H1 (cell line): ENCODE measurements around the gene RSPH9. TPM values are rescaled to one million over a fixed set of nuclear protein-coding genes. Genes with fewer than 3 reads are reported as not detected.

Experiments
- CTCF ChIA-PET: fragments of 300-600 bp; sonication (Branson Sonifier 250); formaldehyde crosslinking; loops from one replicate; lab custom pipeline; 2021; ENCODE audit not compliant: partially characterized antibody; lab: Charles Lee
- POLR2A ChIA-PET: fragments of 300-600 bp; sonication (Branson Sonifier 250); formaldehyde crosslinking; loops from one replicate; lab custom pipeline; 2021; ENCODE audit warnings: inconsistent platforms; ENCODE audit not compliant: partially characterized antibody; lab: Charles Lee
- DNase-seq, 2 experiments: peaks; one replicate each; pipeline versions ENCODE4 v3.0.0 to v3.0.0-alpha.2; 2010 to 2022; ENCODE audit warnings: low spot score in 2 of 2, low read depth in 1 of 2, mixed read lengths in 1 of 2
- FAIRE-seq: peaks from 2 replicates; lab custom pipeline; 2011; peaks lifted over from hg19 to GRCh38; lab: Jason Lieb, UNC
- H2AFZ ChIP-seq: 2 replicates; pipeline ENCODE4 v1.8.1; 2012; ENCODE audit warnings: low read length, inconsistent platforms
- H2AK5ac ChIP-seq: 2 replicates; pipeline ENCODE4 v1.6.1; 2013; ENCODE audit warnings: low read depth, low read length
- H2BK120ac ChIP-seq: replicated peaks from 2 replicates; pipeline ENCODE3; 2013; ENCODE audit warnings: low read depth, low read length, inconsistent platforms
- H2BK12ac ChIP-seq: 2 replicates; pipeline ENCODE4 v1.6.1; 2013; ENCODE audit warnings: low read depth, low read length
- H2BK15ac ChIP-seq: 2 replicates; pipeline ENCODE4 v1.6.1; 2013; ENCODE audit warnings: low read length
- H2BK20ac ChIP-seq: 2 replicates; pipeline ENCODE4 v1.6.1; 2013; ENCODE audit warnings: low read length
- H2BK5ac ChIP-seq: 2 replicates; pipeline ENCODE4 v1.6.1; 2013; ENCODE audit warnings: low read depth, low read length
- H3K14ac ChIP-seq: 2 replicates; pipeline ENCODE4 v1.6.1; 2013; ENCODE audit warnings: inconsistent platforms; ENCODE audit not compliant: insufficient read length
- H3K18ac ChIP-seq: 2 replicates; pipeline ENCODE4 v1.6.1; 2013; ENCODE audit warnings: low read length; ENCODE audit errors: extremely low read depth
- H3K23ac ChIP-seq: 2 replicates; pipeline ENCODE4 v1.6.1; 2013; ENCODE audit warnings: inconsistent platforms; ENCODE audit not compliant: insufficient read length
- H3K23me2 ChIP-seq: 2 replicates; pipeline ENCODE4 v1.6.1; 2013; ENCODE audit warnings: low read depth, low read length
- H3K27ac ChIP-seq: 2 replicates; pipeline ENCODE4 v1.6.1; 2011; ENCODE audit warnings: low read depth, low read length, inconsistent platforms
- H3K27me3 ChIP-seq, 4 experiments: replicated peaks in 1 of 4; 1 replicate in 1 of 4; 2 replicates in 3 of 4; pipeline versions ENCODE4 v1.6.1 to v1.8.1; 2011 to 2013; ENCODE audit warnings: low read length in 3 of 4, mild to moderate bottlenecking in 3 of 4, inconsistent platforms in 2 of 4, mixed read lengths in 2 of 4, moderate library complexity in 1 of 4; ENCODE audit not compliant: control insufficient read depth in 3 of 4, insufficient read depth in 3 of 4; ENCODE audit errors: extremely low read depth in 1 of 4
- H3K36me3 ChIP-seq, 4 experiments: 2 replicates each; pipeline versions ENCODE4 v1.6.1 to v1.8.1; 2011 to 2013; ENCODE audit warnings: mild to moderate bottlenecking in 4 of 4, low read length in 3 of 4, moderate library complexity in 2 of 4, control low read depth in 1 of 4, inconsistent platforms in 1 of 4; ENCODE audit not compliant: insufficient read depth in 4 of 4, control insufficient read depth in 2 of 4
- H3K4ac ChIP-seq: replicated peaks from 2 replicates; pipeline ENCODE3; 2013; ENCODE audit warnings: low read length, low read depth, mixed read lengths, inconsistent platforms; ENCODE audit not compliant: insufficient read length
- H3K4me1 ChIP-seq, 4 experiments: replicated peaks in 1 of 4; 1 replicate in 1 of 4; 2 replicates in 3 of 4; pipeline versions ENCODE4 v1.6.1 to v1.8.1; 2011 to 2013; ENCODE audit warnings: low read length in 3 of 4, inconsistent platforms in 2 of 4, mixed read lengths in 1 of 4; ENCODE audit not compliant: insufficient read depth in 4 of 4, control insufficient read depth in 3 of 4
- H3K4me2 ChIP-seq, 2 experiments: 2 replicates each; pipeline versions ENCODE4 v1.6.1 to v1.8.1; 2011 to 2013; ENCODE audit warnings: low read depth in 2 of 2, low read length in 2 of 2, control low read depth in 1 of 2, inconsistent platforms in 1 of 2, mild to moderate bottlenecking in 1 of 2; ENCODE audit not compliant: insufficient read depth in 1 of 2
- H3K4me3 ChIP-seq, 4 experiments: fragments of 200-600, 300-600 bp in 1 of 4; sonication (generic), shearing (Covaris generic), sonication (Bioruptor Twin) in 1 of 4; 2 replicates each; pipeline versions ENCODE4 v1.5.1 to v1.8.1; 2011 to 2016; ENCODE audit warnings: low read length in 4 of 4, low read depth in 3 of 4, control low read depth in 2 of 4, inconsistent platforms in 2 of 4, mild to moderate bottlenecking in 2 of 4, mixed read lengths in 1 of 4, moderate library complexity in 1 of 4; ENCODE audit not compliant: insufficient read depth in 2 of 4; ENCODE audit errors: extremely low read depth in 1 of 4
- H3K56ac ChIP-seq: replicated peaks from 2 replicates; pipeline ENCODE3; 2013; ENCODE audit warnings: low read depth, mild to moderate bottlenecking, mixed read lengths, low read length, inconsistent platforms; ENCODE audit not compliant: insufficient read length
- H3K79me1 ChIP-seq: 2 replicates; pipeline ENCODE4 v1.6.1; 2013; ENCODE audit warnings: low read depth, low read length, control low read depth
- H3K79me2 ChIP-seq, 2 experiments: 2 replicates each; pipeline versions ENCODE4 v1.6.1 to v1.8.1; 2012 to 2013; ENCODE audit warnings: low read length in 2 of 2, mild to moderate bottlenecking in 2 of 2, inconsistent platforms in 1 of 2; ENCODE audit not compliant: insufficient read depth in 2 of 2, control insufficient read depth in 1 of 2
- H3K9ac ChIP-seq, 4 experiments: replicated peaks in 1 of 4; 1 replicate in 1 of 4; 2 replicates in 3 of 4; pipeline versions ENCODE4 v1.6.1 to v1.8.1; 2011 to 2013; ENCODE audit warnings: low read depth in 3 of 4, low read length in 3 of 4, control low read depth in 2 of 4, mild to moderate bottlenecking in 2 of 4, moderate library complexity in 2 of 4, inconsistent platforms in 1 of 4; ENCODE audit errors: extremely low read depth in 1 of 4
- H3K9me3 ChIP-seq, 2 experiments: 2 replicates each; pipeline versions ENCODE4 v1.6.1 to v1.8.1; 2012 to 2013; ENCODE audit warnings: mild to moderate bottlenecking in 2 of 2, moderate library complexity in 2 of 2, control low read depth in 1 of 2, inconsistent platforms in 1 of 2, low read depth in 1 of 2, low read length in 1 of 2, mixed read lengths in 1 of 2; ENCODE audit not compliant: insufficient read depth in 2 of 2
- H4K20me1 ChIP-seq, 2 experiments: replicated peaks in 1 of 2; 2 replicates each; pipeline versions ENCODE3 to v1.8.1; 2011 to 2013; ENCODE audit warnings: inconsistent platforms in 2 of 2, low read length in 2 of 2, mild to moderate bottlenecking in 1 of 2; ENCODE audit not compliant: insufficient read depth in 2 of 2, control insufficient read depth in 1 of 2
- H4K5ac ChIP-seq: 2 replicates; pipeline ENCODE4 v1.6.1; 2013; ENCODE audit warnings: low read length, low read depth, mixed read lengths, inconsistent platforms; ENCODE audit not compliant: insufficient read length
- H4K8ac ChIP-seq: 2 replicates; pipeline ENCODE4 v1.8.0; 2013; ENCODE audit warnings: mild to moderate bottlenecking, moderate library complexity, low read length, inconsistent platforms; ENCODE audit not compliant: insufficient read depth; ENCODE audit errors: extremely low read depth
- H4K91ac ChIP-seq: replicated peaks from 2 replicates; pipeline ENCODE3; 2013; ENCODE audit warnings: low read length, mixed read lengths, inconsistent platforms; ENCODE audit not compliant: insufficient read length
- CBX5 ChIP-seq: fragments of 300-800, 300-1000 bp; sonication (generic); IDR thresholded peaks from 2 replicates; pipeline ENCODE4 v1.7.1; 2016; ENCODE audit warnings: antibody characterized with exemption, low read length, low read depth
- CTCF ChIP-seq, 3 experiments: IDR thresholded peaks; 1 replicate in 2 of 3; 2 replicates in 1 of 3; pipeline versions ENCODE4 v1.5.1 to v1.6.1; 2011; ENCODE audit warnings: low read length in 3 of 3, mild to moderate bottlenecking in 3 of 3, inconsistent platforms in 2 of 3, low read depth in 1 of 3, moderate library complexity in 1 of 3; ENCODE audit not compliant: insufficient read depth in 1 of 3; ENCODE audit errors: control extremely low read depth in 1 of 3
- E2F6 ChIP-seq: IDR thresholded peaks from 2 replicates; pipeline ENCODE4 v1.6.1; 2012; ENCODE audit warnings: inconsistent platforms
- FOSL1 ChIP-seq: IDR thresholded peaks from 2 replicates; pipeline ENCODE4 v1.6.1; 2011; ENCODE audit warnings: mild to moderate bottlenecking, low read depth, low read length, moderate library complexity; ENCODE audit not compliant: insufficient read depth
- GABPA ChIP-seq: IDR thresholded peaks from 2 replicates; pipeline ENCODE4 v1.6.1; 2011; ENCODE audit warnings: mild to moderate bottlenecking, low read length, moderate library complexity, borderline replicate concordance; ENCODE audit not compliant: insufficient read depth
- JUN ChIP-seq: IDR thresholded peaks from 2 replicates; pipeline ENCODE4 v1.6.1; 2011; ENCODE audit warnings: low read depth, mild to moderate bottlenecking, improper control_type of control experiment, low read length
- MAFK ChIP-seq: IDR thresholded peaks from 2 replicates; pipeline ENCODE4 v1.6.1; 2012; ENCODE audit warnings: low read depth, mild to moderate bottlenecking, improper control_type of control experiment, low read length
- NANOG ChIP-seq: IDR thresholded peaks from 2 replicates; pipeline ENCODE4 v1.6.1; 2011; ENCODE audit warnings: low read length, low read depth, mild to moderate bottlenecking, inconsistent platforms; ENCODE audit not compliant: insufficient read depth, poor library complexity, severe bottlenecking
- RXRA ChIP-seq: IDR thresholded peaks from 2 replicates; pipeline ENCODE4 v1.6.1; 2011; ENCODE audit warnings: low read depth, mild to moderate bottlenecking, low read length, moderate library complexity; ENCODE audit not compliant: insufficient read depth
- SIRT6 ChIP-seq: IDR thresholded peaks from one replicate; pipeline ENCODE4 v1.7.1; 2012; ENCODE audit warnings: low read length, inconsistent platforms
- TEAD4 ChIP-seq: IDR thresholded peaks from 2 replicates; pipeline ENCODE4 v1.6.1; 2012; ENCODE audit warnings: low read depth, low read length, inconsistent platforms, mixed read lengths
- WGBS, 2 experiments: shearing (Covaris generic) in 1 of 2; methylation state at CpG; one replicate each; pipeline versions ENCODE4 v1.1.6 to v1.1.7; 2013 to 2015; ENCODE audit warnings: low lambda C conversion rate in 2 of 2, mixed read lengths in 2 of 2, inconsistent platforms in 1 of 2, low coverage in 1 of 2, missing lambda C conversion rate in 1 of 2; ENCODE audit not compliant: insufficient replicate concordance in 2 of 2, insufficient coverage in 1 of 2, insufficient read length in 1 of 2; ENCODE audit errors: extremely low coverage in 1 of 2, missing lambda C conversion rate in 1 of 2; 5-methylcytosine and 5-hydroxymethylcytosine counted together
- polyA plus RNA-seq, 7 experiments: library from polyadenylated mRNA; depleted of rRNA in 3 of 7; stranded (reverse) in 5 of 7; unstranded in 2 of 7; fragments of >200 nt in 5 of 7; fragments of 200-250 nt in 2 of 7; gene quantifications; 1 replicate in 5 of 7; 2 replicates in 1 of 7; 4 replicates in 1 of 7; pipeline versions ENCODE4 v1.2.1 to v1.2.3, GENCODE V29; 2011 to 2013; ENCODE audit warnings: missing spikeins in 2 of 7, mixed read lengths in 2 of 7
- total RNA-seq: library from RNA; stranded (reverse); fragmentation: NEBNext Ultra II Directional; extraction: Animal tissue kit (Norgen Biotek cat#: 25700); gene quantifications from 2 replicates; pipeline ENCODE4 v1.2.1, GENCODE V29; 2021

The RSPH9 gene
- total and polyA plus RNA-seq, 2 of the 8 experiments (the other 6 are each of a cell fraction or from before 2014, with no cell fraction given) = 0.15 to 0.23 TPM

GRCh38 chr6:43717389-43717788 is 72.6 kb downstream of the RSPH9 start:
- ChIA-PET CTCF (no interaction called here), POLR2A (interaction anchor here (3.3 kb wide), 1 partner anchor 56 kb away, joined by 9 read pairs; no protein-coding TSS in a partner anchor)
- Histone ChIP-seq H4K8ac (no peak overlapping the region), H3K9ac (no peak overlapping the region), H3K9me3 (no peaks in the 10 kb centered on the region), H4K5ac (no peak overlapping the region), H2AK5ac (no peak overlapping the region), H3K79me1 (no peaks in the 10 kb centered on the region), H2BK5ac (0 out of 2 replicates have a peak overlapping the region, but pooled peaks have one; percentile 4), H3K56ac (no peak overlapping the region), H3K14ac (no peak overlapping the region), H3K36me3 (no peaks in the 10 kb centered on the region), H3K27me3 (no peaks in the 10 kb centered on the region), H2BK12ac (no peak overlapping the region), H3K4me3 (no peak overlapping the region), H2BK120ac (no peak overlapping the region), H3K18ac (no peak overlapping the region), H3K4ac (no peak overlapping the region), H3K27ac (no peak overlapping the region), H4K91ac (no peak overlapping the region), H3K23me2 (no peaks in the 10 kb centered on the region), H3K23ac (no peak overlapping the region), H4K20me1 (no peaks in the 10 kb centered on the region), H3K79me2 (no peaks in the 10 kb centered on the region), H3K4me1 (peaks cover 0 to 7% (median 4%) of the 10 kb centered on the region in 4 experiments; a peak in 4 of 7 replicates), H2BK20ac (0 out of 2 replicates have a peak overlapping the region, but pooled peaks have one; percentile 27), H2AFZ (no peak overlapping the region), H3K4me2 (no peak overlapping the region), H2BK15ac (no peak overlapping the region)
- FAIRE-seq (no peak), DNase-seq (no peak)
- WGBS, 2 experiments = 90% methylated on average over 8 of the region's 8 CpGs; no CpG with 5 or more reads in 1 of the 2 experiments
- TF ChIP-seq CTCF (IDR thresholded peaks at IDR 0.05; ENCODE audit: control extremely low read depth in 1 of 3, insufficient read depth in 1 of 3, low read depth in 1 of 3, low read length in 3 of 3) (no peak), GABPA (no peak), TEAD4 (no peak), E2F6 (no peak), SIRT6 (no peak), CBX5 (no peak), NANOG (no peak), FOSL1 (no peak), RXRA (no peak), MAFK (no peak), JUN (no peak)
